Endometrial microvascular endothelial cells (primary cell): ENCODE measurements around the gene INSIG2. TPM values are rescaled to one million over a fixed set of nuclear protein-coding genes. Genes with fewer than 3 reads are reported as not detected.

Experiments used
- in situ Hi-C: cut with HindIII; loops from 2 replicates; pipeline ENCODE4 v1.10.0; 2017; ENCODE audit warnings: low sequenced_read_pairs, low pct_unique_long_range_greater_than_20kb; ENCODE audit errors: inconsistent ontology term
- total RNA-seq: library from RNA; depleted of rRNA; stranded (reverse); fragments of >200 nt; gene quantifications from one replicate; pipeline ENCODE4 v1.2.3, GENCODE V29; 2015; ENCODE audit errors: inconsistent ontology term

INSIG2 gene
- total RNA-seq, 1 donor from 2014 or later = 8.0 TPM

GRCh38 chr2:118056801-118057200 is 31.5 kb upstream of the INSIG2 start:
- in situ Hi-C loops = no loop called here

- in situ Hi-C loops = no loop called here
Observed at GRCh38 chr2:118058951-118059350, 29.3 kb upstream of the INSIG2 start.

DNA sequence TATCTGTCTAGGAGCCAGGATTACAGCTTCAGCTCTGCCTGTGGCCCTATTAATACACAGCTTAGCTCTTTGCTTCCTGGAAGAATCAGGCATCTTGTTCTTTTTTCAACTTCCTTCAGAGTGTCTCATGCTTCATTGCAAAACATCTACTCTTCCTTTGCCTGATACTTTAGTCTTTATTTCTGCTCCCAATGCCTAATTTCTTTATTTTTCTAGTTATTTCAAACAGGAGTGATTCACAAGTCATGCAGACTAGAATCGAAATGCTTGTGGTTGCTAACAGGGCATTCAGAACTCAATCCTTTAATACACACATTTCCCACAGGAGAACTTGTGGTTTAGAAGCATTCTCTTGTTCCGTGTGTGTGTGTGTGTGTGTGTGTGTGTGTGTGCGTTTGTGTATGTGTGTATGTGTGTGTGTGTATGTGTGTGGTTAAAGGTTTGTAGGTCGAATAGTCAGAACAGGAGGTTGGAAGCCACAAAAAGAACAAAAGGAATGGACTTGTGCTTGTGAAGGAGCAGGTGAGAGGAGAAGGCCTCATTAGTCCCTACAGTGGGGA is 28.3 kb upstream of the INSIG2 start:
- in situ Hi-C loops = no loop called here

DNA sequence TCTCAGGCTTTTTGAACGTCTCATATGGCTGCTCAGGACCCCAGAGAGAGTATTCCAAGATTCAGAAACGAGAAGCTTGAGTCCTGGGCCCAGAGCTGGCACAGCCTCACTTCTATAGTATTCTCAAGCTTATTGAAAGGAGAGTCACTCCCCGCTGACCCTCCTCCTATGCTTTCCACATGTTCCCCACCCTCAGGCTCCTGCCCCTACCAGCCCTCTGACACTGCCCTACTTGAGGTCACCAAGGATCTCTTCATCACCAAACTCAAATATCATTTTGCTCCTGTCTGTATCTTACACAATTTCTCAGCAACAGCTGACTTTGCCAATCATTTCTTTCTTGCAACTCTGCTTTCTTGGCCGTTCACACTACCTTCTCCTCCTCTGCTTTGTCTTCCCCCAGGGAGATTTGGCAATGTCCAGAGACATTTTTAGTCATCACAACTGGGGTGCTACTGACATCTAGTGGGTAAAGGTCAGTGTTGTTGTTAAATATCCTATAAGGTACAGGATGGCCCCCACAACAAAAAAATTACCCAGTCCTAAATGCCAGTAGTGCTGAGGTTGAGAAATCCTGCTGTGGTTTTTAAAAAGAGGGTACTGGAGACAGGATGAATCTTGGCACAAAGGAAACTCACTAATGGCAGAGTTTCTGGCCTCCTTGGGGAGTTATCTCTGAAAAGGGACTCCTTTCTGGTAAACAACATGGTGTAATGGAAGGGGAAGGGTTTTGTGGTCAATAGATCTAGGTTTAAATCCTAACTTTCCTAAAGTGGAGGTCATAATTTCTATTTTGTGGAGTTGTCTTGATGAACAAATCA is 26.9 kb upstream of the INSIG2 start:
- in situ Hi-C loops = no loop called here

DNA sequence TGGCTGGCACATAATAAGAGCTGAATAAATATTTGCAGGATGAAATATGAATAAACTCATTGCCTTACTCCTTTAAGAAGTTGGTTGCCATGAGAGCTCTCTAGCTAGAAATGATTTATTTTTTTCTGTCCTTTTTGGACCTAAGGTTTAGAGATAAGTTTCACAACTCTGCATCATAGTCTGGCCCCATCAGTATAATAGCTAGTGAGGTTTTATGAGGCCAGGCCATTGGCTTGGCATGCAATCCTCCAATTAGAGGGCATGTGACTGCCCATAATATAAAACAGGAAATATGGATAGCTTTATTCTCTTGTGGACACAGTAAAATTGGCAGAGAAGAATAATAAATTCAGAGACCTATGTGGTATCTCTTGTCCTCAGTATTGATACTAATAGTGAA is 26.2 kb upstream of the INSIG2 start:
- in situ Hi-C loops = no loop called here

- in situ Hi-C loops = no loop called here
Observed at GRCh38 chr2:118062669-118063068, 25.6 kb upstream of the INSIG2 start.

DNA sequence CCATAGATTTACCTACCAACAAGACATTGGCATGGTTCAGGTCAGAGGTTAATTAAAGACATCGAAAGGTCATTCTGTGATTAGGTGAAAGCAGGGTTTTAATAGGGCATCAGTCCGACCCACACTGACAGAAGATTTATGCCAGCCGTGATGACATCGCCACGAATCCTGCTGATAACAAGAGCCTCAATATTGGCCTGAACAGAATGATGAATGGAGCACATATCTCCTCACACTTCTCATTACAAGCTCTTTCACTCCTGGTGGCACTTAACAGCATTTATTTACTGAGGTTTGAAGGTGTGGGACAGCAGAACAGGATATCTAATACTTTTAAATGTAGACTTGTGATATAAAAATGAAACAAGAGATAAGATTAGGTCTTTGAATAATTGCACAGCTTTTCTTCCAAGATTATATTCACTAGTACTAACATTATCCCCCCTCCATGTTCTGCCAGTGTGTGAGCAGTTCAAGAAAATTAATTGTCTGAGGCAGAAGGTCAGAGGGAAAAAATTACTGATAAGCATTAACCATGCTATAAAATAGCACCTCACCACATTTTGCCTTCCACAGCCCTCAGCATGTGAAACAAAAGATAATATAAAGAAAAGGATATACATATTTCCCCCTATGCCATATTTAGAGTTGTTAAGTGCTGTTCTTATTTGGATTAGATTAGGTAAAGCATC is 23.1 kb upstream of the INSIG2 start:
- in situ Hi-C loops = no loop called here

DNA sequence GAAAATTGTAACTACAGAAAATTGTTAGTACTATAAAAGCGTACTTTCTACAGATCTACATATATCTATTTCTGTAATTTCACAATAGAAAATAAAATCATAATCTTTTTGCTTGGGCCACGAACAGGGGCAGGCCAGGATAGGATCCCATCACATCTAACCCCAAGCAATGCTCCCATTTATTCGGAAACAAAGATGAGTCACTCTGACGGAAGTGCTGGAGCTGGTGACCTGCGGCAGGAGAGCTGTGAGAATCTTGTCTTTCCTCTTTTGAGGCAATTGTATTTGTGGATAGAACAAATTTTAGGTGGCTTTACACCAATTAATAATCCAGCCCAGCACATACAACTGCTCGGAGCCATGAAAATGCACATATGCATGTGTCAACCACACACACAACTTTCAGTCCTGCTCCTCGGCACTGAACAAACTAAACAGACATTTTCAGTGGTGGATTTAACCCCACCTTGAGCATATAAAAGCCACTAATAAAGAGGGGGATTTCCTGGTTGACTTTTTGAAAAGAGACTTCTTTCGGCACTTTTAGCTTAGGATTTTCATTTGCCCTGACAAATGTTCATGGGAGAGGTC is 22.3 kb upstream of the INSIG2 start:
- in situ Hi-C loops = no loop called here

DNA sequence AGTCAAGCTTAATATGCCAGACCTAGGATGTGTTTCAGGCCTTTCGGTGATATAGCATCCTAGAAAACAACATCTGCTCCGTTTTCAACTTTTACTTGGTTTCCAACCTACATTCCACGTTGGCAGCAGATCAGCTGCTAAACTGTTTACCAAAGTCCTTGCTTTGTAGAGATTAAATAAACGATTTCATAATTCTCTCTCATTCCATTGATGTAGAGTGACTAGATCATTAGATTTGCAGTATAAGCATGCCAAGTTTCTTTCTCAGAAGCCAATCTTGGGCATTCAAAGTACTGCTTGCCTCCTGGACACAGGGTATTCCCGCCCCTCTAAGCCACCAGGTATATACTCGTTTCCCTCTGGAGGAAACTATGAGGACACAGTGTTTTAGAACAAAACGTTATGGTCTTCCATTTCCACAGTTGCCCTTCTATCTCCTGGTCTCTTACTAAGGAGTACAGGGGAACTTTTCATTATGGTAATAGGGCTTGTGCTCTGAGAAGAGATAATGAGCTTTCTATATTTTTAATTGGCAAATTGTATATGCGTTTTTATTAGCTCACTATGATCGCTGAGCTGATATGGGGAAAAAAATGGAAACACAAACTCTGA is 10.5 kb upstream of the INSIG2 start:
- in situ Hi-C loops = no loop called here

GRCh38 chr2:118078734-118079133 is 9.5 kb upstream of the INSIG2 start:
- in situ Hi-C loops = no loop called here

DNA sequence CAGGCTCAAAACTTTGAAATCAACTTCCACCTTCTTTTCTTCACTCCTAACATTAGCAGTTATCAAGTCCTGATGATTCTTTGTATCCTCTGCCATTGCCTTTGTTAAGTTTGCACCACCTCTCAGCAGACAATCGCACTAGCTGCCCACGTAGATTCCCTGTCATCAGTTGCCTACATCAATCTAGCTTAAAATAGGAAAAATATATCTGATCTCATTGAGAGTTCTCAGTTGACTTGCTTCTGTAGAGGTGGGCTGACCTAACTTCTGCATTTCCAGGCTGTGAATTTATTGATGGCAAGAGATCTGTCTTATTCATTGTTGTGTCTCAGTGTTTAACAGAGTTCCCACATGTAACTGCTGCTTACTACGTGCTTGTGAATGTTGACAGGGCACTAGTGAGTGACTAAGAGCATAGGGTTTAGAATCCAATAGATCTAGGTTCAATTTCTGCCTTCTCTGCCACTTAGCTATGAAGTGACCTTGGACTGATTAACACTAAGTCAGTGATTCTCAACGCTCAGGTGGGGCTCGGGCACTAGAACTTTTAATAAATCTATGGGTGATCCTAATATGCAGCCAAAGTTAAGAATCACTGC is 3.7 kb upstream of the INSIG2 start:
- in situ Hi-C loops = no loop called here

DNA sequence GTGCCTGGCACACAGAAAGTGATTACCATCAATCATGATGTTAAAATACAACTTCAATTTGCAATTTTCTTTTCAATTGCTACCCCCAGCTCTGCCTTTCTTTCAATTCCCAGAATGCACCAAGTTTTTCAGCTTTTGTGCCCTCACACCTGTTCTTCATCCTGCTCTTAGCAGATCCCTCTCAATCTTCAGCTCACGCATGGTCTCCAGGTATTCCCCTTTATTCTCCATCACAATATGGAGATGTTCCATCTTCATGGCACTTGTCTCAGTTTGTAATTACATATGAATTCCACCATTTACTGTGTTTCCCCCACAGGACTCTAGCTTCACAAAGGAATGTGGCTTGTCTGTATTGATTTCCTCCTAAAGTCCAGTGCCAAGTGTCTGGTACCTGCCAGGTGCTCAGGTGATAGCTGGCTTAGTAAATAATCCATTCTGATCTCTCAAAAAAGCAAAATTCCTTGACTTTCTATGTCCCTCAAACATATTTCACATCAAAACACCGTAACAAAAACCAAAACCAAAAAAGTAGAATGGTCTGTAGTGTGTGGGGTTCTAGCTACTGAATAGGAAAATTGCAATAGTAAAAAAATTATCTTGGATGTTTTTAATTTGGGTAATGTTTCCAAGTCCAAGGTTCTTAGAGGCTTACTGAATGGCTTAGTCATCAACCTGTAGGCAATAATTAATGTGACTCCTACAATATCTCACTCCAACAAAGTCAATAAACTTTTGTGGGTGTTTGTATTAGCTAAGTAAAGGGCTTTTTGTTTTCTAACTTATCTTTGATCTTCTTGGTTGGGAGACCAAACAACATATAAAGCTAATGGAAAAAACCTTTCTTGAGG is 2.9 kb upstream of the INSIG2 start:
- in situ Hi-C loops = no loop called here

DNA sequence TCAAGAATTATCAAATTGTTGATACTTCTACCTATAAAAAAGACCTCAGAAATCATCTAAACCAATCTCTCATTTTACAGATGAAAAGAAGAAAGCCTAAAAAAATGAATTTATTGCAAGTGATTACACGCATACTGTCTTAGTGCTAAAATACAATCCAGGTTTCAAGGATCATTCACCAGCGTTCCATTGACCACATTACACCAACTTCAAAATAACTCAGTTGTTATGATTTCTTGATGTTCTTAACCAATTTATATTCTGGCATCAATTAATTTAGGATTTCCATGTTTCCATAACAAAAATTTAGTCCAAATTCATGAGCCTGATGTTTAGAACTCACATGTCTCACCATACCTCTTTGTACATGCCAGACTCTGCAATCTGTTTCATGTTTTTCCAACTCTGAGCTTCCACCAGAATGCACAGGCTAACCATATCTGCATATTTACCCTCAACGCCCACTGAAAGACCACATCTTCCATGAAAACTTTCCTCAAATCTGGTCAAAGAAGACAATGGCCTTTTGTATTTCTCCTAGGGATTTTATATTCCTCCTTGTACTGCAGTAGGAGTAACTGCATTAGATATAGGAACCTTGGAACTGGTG is 2.1 kb upstream of the INSIG2 start:
- in situ Hi-C loops = no loop called here

- in situ Hi-C loops = no loop called here
Observed at GRCh38 chr2:118089139-118089800, 999 bp downstream of the INSIG2 start.

- in situ Hi-C loops = no loop called here
Observed at GRCh38 chr2:118090387-118091139, 2.3 kb downstream of the INSIG2 start.

GRCh38 chr2:118091140-118091478 is 2.8 kb downstream of the INSIG2 start:
- in situ Hi-C loops = no loop called here

DNA sequence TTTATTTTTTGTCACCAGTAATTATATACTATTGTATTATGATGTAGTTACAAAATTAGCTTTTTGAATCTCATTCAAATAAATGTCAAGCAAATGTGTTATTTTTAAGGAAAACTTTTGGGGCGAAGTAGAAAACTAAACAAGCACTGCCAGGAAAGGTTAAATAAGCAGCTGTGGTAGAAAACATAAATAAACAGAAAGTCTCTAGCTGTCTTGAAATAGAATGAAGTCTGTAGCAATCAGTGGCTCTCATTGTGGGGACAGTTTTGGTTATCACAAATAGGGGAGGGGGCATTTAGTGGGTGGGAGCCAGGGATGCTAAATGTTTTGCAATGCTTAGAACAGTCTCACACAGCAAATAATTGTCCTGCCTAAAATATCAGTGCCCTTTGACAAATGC is 3.4 kb downstream of the INSIG2 start:
- in situ Hi-C loops = no loop called here
